Measurements from ENCODE around the gene ITPR2. TPM values are rescaled to one million over a fixed set of nuclear protein-coding genes. Genes with fewer than 3 reads are reported as not detected.

The ITPR2 gene
- total RNA-seq, 4 donors from 2014 or later, result 42.8 to 62.5 (median 52.1) TPM

DNA sequence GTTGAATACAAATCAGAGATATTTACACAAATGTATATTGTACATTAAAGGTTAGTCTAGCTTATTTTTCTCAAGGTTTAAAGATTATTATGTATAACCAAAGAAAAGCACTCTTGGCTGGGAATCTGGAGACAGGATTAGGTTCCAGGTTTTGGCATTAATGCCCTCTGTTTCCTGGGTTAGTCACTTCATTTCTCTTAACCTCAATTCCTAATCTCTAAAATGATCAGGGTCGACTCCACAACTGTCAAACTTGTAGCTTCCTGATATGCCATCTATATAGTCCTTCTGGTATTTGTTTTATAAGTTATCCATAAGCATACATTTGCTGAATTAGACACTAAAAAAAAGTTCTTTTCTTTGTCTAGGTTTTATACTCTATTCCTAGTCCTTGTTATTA is 2.6 kb downstream of the ITPR2 start:
- TF ChIP-seq, protein P1, sequence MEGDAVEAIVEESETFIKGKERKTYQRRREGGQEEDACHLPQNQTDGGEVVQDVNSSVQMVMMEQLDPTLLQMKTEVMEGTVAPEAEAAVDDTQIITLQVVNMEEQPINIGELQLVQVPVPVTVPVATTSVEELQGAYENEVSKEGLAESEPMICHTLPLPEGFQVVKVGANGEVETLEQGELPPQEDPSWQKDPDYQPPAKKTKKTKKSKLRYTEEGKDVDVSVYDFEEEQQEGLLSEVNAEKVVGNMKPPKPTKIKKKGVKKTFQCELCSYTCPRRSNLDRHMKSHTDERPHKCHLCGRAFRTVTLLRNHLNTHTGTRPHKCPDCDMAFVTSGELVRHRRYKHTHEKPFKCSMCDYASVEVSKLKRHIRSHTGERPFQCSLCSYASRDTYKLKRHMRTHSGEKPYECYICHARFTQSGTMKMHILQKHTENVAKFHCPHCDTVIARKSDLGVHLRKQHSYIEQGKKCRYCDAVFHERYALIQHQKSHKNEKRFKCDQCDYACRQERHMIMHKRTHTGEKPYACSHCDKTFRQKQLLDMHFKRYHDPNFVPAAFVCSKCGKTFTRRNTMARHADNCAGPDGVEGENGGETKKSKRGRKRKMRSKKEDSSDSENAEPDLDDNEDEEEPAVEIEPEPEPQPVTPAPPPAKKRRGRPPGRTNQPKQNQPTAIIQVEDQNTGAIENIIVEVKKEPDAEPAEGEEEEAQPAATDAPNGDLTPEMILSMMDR (IDR thresholded peaks at IDR 0.05), result no peak
- no peak for TF ChIP-seq POLR2A (IDR thresholded peaks at IDR 0.05)
- WGBS, 2 donors, result 45 to 54% methylated on average over 1 of the region's 1 CpG
- no peak overlapping the region for H3K4me3 ChIP-seq (ENCODE audit: low read depth, poor library complexity, severe bottlenecking)
- no peak for DNase-seq (ENCODE audit: low spot score in 2 of 2)
- intact Hi-C loops (cut with DNase I; ENCODE audit: low total_unique reads), result loop anchor here (10.0 kb wide), 1 partner anchor 96 kb away; no protein-coding TSS in a partner anchor

DNA sequence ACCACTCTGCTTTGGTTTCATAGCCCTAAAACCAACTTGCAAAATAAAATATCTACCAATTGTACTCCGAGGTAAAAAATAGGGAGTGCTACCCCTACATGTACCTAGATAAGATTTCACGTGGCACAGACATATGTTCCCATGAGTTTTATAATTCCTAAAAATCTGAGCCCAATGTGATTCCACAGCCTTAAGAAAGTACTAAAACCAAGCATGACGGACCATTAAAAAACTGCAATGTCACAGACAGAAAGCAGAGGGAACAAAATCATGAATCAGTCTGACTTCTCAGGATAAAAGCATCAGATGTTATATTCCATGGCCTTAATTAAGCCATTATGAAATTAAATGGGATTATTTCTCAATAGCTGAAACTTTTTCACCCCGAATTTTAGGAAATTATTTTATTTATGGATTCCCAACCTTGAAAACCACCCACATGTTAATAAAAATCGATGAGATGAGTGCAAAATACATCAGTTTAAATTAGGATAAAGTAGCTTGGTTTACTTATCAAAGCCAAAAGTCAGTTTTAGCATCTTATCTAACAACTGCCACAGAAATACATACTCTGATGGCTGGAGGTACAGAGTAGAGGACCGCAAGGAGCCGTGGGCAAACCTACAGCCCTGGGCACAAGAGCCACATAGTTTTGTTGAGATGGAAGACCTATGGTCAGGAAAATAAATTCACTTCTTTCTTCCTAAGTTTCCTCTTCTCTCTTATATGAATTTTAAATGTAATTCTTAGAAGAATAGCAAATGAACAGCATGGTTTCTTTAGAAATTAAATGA is 4.5 kb downstream of the ITPR2 start:
- 65 to 67% methylated on average over 7 of the region's 7 CpGs for WGBS, 2 donors
- no peak for DNase-seq (ENCODE audit: low spot score in 2 of 2)
- H3K4me3 ChIP-seq (ENCODE audit: low read depth, poor library complexity, severe bottlenecking), result no peak overlapping the region
- intact Hi-C loops (cut with DNase I; ENCODE audit: low total_unique reads), result no loop called here
- TF ChIP-seq POLR2A (IDR thresholded peaks at IDR 0.05), result no peak
- TF ChIP-seq, protein P1 (IDR thresholded peaks at IDR 0.05), result no peak

DNA sequence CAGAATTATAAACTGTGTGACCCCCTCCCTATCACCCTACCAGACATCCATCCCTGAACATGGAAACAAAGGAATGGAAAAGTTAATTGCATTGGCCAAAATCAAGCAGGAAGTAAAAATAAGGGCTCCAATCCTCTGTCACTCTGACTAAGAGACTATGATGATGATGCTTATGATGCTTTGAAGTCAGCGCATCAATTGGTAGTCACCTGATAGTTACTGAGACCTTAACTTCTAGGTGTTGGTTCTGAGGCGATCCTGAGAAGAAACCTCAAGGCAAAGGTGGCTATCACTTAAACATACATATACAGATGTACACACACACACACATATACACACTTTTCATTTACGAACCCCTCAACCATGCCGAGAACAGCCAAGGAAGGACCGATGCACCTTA is 6.6 kb downstream of the ITPR2 start:
- WGBS, 2 donors, result 92 to 99% methylated on average over 5 of the region's 5 CpGs
- intact Hi-C loops (cut with DNase I; ENCODE audit: low total_unique reads), result no loop called here
- H3K4me3 ChIP-seq (ENCODE audit: low read depth, poor library complexity, severe bottlenecking), result no peak overlapping the region
- TF ChIP-seq POLR2A (IDR thresholded peaks at IDR 0.05), result no peak
- TF ChIP-seq, protein P1 (IDR thresholded peaks at IDR 0.05), result no peak
- DNase-seq (ENCODE audit: low spot score in 2 of 2), result no peak

DNA sequence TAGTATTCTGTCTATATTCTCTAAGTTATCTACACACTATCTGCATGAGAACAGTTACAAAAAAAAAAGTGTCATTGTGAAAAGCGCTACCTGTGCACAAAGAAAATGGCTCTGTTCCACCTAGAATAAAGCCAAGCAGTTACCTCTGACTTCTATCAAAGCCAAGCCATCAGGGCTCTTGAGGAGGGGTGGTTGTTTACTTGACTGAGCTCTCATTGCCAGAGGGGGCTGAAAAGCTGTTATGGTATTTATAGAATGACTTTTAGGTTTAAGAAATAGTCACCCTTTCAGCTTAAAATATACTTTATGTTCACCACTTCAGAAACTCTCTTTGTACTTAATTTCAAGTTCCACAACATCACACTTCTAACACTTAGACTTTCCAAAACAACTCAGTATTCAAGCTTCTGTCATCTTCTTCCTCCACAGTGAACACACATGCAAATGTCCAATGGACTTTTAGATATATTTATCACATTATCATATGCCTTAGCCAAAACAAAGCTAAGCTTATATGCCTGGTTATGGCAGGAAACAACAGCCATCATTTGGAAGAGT is 7.5 kb downstream of the ITPR2 start:
- WGBS, 2 donors, result 57 to 65% methylated on average over 1 of the region's 1 CpG
- H3K4me3 ChIP-seq (ENCODE audit: low read depth, poor library complexity, severe bottlenecking), result no peak overlapping the region
- intact Hi-C loops (cut with DNase I; ENCODE audit: low total_unique reads), result no loop called here
- TF ChIP-seq POLR2A (IDR thresholded peaks at IDR 0.05), result no peak
- TF ChIP-seq, protein P1 (IDR thresholded peaks at IDR 0.05), result no peak
- DNase-seq (ENCODE audit: low spot score in 2 of 2), result no peak

DNA sequence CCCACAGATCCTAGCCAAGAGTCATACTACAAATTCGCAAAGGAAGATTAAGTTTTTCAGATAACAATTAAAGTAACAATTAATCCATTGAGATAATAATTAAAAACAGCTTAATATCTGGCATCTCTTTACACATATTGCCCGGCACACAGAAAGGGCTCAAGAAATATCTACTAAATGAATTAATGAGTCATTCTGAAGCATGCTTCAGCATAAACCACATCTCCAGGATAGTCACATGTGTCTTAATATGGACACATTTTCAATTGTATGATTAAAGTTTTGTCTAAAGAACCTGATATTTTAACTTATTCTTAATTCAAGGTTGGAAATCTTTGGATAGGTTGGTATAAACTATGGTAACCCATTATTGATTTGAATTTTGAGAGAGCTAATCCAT is 9.6 kb downstream of the ITPR2 start:
- DNase-seq (ENCODE audit: low spot score in 2 of 2), result no peak
- 43 to 50% methylated on average over 2 of the region's 2 CpGs for WGBS, 2 donors
- intact Hi-C loops (cut with DNase I; ENCODE audit: low total_unique reads), result no loop called here
- TF ChIP-seq, protein P1 (IDR thresholded peaks at IDR 0.05), result no peak
- no peak for TF ChIP-seq POLR2A (IDR thresholded peaks at IDR 0.05)
- no peak overlapping the region for H3K4me3 ChIP-seq (ENCODE audit: low read depth, poor library complexity, severe bottlenecking)

Measured in lower leg skin (tissue), 4 donors.